ENCODE results near the gene KIFC3.
"Not testable (repeated sequence)": the region's sequence is repeated elsewhere in the genome, so short reads cannot be mapped to it uniquely, and the experiment has no call there.

KIFC3 gene

DNA sequence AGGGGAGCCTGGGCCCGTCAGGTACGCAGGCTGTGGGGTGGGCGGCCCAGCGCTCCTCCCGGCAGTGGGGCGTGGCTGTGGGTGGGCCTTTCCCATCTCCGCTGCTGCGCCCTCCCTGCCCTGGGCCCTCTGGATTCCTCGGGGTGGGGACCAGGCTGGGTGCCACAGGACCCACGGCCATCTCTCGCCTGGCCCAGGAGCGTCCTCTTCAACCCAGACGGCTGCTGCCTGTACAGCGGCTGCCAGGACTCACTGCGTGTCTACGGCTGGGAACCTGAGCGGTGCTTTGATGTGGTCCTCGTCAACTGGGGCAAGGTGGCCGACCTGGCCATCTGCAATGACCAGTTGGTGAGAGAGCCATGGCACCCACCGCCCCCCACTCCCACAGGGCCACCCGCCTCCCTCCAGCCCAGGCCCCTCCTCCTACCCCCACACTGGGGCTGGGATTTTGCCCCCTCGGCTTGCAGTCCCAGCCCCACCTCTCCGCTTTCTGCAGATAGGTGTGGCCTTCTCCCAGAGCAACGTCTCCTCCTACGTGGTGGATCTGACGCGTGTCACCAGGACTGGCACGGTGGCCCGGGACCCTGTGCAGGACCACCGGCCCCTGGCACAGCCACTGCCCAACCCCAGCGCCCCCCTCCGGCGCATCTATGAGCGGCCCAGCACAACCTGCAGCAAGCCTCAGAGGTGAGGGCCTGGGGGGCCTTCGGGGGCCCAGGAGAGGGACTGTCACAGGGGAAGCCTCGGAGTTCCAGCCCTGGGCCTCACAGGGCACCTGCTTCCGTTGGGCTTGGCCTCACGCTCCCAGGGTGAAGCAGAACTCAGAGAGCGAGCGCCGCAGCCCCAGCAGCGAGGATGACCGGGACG is 49.5 kb downstream of the KIFC3 start:
- DNase-seq = no peak

DNA sequence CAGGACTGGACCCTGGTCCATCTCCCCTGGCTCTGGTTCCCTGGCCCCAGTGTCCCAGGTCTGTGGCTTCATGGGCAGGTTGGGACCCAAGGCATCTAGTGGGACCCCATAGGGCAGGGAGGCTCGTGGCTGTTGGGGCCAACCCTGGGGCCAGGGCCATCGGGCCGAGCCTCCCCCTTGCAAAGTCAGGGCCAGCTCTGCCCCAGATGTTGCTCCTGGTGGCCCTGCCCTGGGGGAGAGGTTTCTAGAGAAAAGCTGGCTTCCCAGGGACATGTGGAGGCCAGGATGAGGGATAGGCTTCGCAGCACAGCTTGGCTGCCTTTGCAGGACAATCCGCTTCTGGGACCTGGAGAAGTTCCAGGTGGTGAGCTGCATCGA is 50.1 kb downstream of the KIFC3 start:
- DNase-seq = no peak

DNA sequence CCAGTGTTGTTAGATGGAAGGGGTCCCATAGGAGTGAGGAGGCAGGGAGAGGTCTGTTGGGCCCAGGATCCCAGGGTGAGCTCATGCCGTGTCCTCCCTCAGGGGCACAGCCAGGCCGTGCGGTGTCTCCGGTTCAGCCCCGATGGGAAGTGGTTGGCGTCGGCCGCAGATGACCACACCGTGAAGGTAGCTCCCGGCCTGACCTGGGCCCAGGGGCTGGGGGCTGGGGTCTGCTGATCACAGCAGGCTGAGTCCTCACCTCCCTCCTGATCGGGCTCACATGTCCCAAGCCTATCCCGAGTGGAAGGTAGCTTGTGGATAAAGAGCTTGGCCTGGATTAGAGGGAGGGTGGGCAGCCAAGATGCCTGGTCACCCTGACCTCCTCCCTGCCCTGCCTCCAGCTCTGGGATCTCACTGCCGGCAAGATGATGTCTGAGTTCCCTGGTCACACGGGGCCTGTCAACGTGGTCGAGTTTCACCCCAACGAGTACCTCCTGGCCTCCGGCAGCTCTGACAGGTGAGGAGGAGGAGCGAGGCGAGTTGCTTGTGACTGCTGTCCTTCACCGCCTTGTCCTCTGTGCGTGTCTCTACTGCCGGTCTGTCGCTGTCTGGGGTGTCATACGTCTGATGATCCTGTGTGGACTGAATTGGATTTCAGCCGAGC is 50.6 kb downstream of the KIFC3 start:
- DNase-seq = no peak

DNA sequence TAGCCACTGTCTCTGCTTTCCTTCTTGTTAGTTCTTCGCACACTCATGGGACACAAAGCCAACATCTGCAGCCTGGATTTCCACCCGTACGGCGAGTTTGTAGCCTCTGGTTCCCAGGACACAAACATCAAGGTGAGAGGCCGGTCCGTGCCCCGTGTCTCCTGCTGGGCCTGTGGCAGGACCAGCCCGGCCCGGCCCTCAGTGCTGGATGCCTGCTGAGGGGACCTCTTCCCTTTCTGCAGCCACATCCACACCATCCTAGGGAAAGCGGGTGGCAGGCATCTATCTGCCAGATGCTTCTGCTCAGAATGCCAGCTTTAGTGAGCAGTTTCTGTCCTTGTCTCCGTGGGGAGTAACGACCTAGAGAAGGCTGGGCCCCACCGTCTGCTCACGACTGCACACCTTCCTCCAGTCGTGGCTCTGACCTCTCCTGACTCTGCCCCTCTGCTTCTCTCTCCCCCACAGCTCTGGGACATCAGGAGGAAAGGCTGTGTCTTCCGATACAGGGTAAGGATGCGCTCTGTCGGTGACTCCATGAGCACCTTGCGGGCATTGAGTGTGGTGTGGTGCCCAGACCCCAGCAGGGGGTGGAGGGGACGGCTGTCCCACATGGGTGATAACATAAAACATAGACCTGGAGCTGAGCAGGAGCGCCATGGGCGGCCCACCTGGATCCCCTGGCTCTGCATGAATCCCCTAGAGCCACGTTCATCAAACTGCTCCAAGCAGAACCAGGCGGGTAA is 51.3 kb downstream of the KIFC3 start:
- DNase-seq = no peak

DNA sequence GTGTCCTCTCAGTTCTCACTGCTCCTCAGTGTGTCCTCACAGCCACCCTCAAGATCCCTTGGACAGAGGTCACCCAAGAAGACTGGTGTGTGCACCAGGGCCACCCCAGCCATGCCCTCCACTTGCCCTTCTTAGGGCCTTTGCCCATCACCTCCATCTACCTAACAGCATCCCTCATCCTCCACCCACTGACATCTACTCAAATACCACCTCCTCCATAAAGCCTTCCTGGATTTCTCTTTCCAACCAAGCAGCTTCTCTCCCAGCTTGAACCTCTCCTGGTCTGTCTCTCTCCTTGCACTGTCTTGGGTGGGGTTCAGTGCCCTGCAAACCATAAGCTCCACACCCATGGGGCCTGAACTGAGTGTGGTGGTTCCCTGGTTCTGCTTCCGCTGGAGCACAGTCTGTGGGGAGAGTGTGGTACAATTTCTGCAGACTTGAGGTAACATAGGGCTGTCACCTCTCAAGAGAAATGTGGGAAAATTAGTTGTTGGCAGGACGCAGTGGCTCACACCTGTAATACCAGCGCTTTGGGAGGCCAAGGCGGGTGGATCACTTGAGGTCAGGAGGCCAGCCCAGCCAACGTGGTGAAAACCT is 52.3 kb downstream of the KIFC3 start:
- no peak for DNase-seq

DNA sequence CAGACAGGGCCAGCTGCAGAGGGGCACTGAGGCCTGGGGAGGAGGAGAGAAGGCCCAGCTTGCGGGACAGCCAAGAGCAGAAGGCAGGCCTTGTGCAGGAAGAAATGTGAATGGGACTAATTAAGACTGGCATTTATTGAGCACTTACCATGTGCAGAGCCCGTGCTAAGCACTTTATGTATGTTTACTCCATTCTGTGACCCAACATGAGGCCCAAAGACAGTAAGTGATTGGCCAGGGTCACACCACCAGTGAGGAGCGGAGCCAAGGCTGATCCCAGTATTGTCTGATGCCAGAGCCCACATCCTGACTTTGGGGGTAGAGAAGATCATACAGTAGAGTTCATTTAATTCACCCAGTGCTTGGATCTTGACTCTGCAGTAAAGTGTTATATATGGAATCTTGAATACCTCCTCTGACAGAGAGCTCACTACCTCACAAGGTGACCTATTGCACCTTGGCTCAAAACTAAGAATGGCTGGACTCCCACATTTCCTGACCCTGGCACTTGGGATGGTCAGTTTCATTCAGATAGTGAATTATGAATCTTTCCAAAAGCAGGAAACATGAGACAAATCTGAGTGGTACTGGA is 53.1 kb downstream of the KIFC3 start:
- no peak for DNase-seq

DNA sequence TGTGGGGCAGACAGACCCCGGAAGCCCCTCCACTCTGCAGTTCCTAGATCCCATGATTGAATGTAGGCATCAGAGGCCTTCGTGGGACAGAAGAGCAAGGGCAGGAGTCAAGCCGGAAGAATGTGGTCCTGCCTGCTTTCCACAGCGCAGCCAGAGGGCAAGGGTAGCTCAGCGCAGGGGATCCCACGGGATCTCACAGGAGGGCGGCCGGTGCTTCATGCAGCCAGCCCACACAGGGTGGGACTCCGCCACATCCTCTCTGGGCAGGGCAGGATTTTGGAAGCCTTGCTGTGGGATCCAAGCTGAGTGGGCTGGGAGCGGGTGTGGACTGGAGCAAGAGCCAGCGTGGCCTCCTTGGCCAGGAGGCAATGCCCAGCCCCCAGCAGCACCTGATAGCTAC is 53.7 kb downstream of the KIFC3 start:
- no peak for DNase-seq

DNA sequence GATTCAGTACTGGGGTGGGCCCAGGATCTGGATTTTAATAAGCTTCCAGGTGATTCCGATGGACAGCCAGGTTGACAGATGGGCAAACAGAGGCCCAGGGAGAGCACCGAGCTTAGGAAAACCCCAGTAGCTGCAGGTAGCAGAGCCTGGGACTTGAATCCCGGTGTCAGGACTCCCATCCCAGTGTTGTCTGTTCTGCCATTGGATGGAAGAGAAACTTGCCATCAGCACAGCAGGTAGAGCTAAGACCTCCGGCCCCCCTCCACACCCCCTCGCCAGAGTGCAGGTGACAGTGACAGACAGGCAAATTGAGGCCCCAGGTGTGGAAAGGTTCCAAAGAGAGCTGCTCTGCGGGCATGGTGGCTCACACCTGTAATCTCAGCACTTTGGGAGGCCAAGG is 54.3 kb downstream of the KIFC3 start:
- no peak for DNase-seq

DNA sequence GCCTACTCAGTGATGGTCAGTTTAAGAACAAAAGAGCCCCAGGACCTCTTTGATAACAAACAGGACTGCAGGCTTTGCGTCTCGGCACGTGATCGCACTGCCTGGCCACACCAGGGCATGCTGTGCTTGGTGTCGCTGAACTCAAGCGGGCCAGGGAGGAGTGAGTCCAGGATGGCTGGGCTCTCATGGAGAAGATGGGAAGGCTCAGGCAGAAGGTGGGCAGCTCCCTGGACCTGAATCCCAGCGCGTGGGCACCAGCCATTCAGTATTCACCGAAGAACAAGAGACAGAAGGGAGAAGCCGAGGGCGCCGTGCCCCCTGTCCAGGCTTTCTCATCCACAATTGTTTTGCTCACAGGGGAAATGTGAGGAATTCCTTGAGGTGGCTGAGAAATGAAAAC is 54.8 kb downstream of the KIFC3 start:
- no peak for DNase-seq

DNA sequence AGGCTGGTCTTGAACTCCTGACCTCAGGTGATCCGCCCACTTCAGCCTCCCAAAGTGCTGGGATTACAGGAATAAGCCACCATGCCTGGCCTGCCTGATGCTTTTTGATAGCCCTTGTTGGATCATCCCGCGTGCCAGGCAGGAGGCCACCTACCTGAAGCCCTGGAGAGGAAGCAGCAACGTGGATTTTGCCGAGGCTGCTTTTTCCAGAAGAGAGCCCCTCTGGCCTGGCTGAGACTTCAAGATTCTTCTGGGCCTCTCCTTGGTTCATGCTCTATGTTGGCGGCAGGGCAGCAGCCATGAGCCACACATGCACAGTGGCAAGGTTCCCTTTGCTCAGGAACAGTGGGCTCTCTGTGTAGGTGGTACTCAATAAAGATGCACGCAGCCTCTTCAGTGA is 55.2 kb downstream of the KIFC3 start:
- DNase-seq = no peak

DNA sequence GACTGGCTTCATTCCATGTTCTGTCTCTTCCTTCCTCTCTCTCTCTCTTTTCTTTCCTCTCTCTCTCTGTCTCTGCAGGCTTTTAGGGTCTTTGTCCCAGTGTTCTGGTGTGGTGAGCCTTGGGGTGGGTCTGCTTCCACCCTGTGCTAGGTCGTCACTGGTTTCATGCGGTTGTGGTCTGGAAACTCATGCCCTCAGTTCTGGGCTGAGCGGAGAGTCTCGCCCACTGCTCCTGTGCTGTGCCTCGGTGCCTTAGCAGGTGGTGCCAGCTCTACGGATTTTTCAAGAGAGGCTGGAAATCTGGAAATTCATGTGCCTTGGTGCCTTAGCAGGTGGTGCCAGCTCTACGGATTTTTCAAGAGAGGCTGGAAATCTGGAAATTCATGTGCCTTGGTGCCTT is 56.0 kb downstream of the KIFC3 start:
- DNase-seq = not testable (repeated sequence)

DNA sequence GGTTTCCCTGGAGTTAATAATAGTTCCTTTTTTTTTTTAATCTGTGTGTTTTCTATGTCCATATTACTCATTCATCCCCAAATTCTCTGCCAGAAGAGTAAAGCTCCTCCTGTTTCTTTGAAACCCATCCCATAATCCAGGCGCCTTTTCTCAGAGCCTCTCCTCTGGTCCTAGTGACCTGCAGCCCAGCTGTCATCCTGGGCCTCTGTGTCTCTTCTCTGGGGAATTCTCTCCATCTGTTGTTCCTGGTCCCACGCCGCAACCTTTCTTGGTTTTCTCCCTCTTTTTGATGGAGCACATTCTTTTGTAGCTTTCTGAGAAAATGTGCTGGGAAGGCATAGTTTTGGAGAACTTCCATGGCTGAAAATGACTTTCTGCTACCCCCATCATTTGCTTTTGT is 56.5 kb downstream of the KIFC3 start:
- DNase-seq = no peak

DNA sequence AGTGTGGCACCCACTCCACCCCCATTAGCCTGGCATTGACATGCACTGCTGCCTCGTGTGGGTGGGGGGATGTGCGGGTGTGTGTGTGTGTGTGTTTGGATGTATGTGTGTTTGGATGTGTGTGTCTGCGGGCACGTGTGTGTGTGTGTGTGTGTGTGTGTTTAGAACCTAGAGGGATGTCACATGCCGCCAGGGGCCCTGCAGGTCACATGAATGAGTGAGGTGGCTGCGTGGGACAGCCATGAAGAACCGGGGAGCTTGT is 57.7 kb downstream of the KIFC3 start:
- DNase-seq = no peak

DNA sequence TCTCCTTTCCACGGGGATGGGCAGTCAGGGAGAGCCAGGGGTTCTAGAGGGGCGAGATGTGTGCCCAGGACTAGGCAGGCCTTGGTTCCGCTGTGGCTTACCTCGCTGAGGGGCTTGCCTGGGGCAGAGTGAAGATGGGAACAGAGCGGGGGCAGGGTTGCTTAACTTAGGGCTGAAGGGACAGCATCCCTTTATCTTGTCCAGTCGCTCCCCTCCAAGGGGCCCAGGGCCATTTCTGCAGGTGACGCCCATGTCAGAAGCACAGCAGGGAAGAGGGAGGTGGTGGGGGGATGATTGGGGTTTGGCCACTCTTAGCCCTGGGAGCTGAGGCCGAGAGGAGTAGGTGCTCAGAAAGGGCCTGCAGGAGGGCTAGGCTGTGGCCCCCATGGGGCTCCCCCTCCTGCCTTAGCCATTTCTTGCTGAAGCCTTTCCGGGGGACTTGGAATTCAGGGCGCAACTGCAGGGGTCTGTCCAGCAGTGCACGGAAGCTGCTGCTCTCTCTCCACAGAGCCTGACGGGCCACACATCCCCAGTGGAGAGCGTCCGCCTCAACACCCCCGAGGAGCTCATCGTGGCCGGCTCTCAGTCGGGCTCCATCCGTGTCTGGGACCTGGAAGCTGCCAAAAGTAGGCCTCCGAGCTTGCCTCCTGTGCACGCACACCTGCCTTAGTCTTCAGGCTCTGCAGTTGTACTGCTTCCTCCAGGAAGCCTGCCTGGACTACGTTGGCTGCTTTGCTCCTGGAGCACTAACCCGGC is 58.2 kb downstream of the KIFC3 start:
- no peak for DNase-seq

DNA sequence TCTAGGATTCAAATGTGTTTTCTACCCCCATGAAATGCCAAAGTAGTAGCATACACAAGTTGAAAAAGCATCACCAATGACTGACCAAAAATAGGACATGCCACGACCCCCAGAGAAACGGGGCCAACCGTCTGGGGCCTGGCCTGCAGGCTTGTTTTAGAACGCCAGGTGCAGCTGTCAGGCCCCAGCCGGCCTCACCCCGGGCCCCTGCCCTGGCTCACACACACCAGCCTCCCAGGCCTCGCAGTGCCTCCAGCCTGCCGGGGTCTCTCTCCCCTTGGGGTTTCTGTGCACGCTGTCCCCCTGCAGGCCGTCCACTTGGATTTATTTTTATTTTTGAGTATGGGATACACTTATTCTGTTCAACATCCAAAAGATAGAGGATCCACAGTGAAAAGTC is 58.8 kb downstream of the KIFC3 start:
- DNase-seq = no peak

DNA sequence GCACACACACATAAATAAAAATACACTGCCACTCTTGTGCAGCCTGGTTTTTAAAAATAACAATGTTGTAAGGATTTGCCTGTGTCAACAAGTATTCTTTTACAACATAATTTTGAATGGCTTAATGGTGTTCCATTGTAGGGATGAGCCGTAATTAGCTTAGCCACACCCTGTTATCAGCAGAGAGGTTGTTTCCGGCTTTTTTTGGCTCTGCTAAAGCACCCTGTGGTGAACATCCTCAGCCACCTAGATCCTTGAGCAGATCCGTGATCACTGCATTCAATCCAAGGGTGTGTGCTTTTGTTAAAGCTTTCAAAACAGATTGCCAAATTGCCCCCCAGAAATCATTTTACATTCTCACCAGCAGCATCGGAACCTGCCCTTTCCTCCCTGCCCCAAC is 59.7 kb downstream of the KIFC3 start:
- DNase-seq = no peak

DNA sequence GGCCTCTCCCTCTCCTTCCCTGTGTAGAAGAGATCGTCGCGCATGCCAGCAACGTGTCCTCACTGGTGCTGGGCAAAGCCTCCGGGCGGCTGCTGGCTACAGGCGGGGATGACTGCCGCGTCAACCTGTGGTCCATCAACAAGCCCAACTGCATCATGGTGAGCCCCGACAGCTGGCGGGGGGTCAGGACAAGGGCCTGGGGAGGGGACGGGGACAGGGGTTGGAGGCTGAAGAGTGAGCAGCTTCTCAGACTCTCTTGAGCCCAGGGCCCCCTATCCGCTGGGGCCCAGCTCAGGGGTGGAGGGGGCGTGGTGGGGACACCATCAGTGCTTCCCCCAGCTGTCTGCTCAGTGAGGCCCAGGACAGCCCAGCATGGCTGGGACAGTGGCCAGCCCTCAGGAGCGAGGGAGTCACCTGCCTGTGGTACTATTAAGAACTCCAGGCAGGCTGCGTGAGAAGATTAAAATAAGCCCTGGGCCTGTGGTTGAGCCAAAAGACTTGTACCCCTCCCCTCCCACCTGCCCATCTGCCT is 60.6 kb downstream of the KIFC3 start:
- no peak for DNase-seq

DNA sequence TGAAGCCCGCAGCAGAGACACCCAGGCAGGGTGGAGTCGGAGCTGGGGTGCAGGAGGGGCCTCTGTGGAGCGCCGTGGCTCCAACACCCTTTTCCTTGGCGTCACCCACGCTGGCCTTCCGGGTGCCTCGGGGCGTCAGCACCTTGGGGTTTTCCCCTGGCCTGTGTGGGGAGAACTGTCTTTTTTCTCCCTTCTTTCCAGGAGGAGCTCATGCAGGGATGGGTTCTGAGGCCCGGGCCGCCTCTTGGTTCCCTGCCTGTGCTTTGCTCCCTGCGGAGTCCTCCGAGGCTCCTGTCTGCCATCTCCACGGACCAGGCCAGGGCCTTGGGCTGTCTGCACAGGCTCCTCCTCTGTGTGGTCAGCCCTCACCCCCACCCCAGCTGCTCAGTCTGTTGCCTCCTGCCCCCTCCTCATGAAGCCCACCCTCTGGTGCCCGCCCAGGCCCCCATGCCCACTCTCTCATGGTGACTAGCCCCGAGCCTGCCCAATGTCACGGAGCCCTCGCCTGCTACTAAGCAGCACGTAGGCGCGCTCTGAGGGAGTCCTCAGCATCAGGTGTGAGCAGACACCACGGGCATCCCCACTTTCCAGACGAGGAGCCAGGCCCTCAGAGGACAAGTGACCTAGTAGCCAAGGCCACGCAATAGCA is 61.7 kb downstream of the KIFC3 start:
- no peak for DNase-seq

DNA sequence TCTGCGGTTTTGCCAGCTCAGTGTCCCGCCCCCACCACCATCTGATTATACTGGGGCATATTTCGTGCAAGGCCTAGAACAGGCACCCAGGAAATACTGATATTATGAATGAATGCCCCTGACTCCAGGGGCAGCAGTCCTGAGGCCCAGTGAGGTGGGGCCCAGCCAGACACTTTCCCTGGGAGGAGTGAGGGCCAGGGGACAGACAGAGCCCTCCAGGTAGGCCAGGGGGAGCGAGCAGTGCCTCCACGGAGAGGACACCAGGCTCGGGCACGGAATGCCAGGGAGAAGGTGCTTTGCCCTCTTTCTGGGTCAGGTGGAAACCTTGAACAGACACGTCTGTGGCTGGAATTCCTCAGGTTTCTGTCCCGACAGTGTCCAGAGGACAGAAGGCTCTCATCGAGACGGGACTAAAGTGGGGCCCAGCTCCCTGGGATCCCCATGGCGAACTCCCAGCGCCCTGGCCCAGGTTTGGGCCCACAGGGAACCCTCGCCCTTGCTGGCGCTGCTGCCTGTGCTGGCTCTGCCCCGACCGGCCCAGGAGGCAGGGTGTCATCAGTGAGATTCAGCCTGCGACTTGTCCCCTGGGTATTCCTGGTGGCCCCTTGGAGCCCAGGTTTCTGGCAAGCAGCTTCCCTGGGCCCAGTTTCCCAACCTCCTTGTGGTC is 62.4 kb downstream of the KIFC3 start:
- DNase-seq = no peak

DNA sequence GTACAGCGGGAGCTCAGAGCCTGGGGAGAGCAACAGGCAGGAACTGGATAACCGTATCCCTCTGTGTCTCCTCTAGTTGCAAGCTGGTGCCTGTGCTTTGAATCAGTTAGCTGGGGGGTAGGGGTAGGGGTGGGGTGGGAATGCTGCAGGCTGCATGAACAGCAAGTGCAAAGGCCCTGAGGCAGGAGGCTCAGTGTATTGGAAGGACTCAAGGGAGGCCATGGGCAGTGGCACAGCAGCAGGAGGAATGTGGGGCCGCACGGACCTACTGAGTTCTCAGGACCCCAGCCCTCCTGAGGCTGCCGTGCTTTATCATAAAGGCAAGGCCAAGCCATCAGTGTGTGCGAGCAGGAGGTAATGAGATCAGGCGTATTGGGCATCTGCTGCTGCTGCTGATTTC is 63.4 kb downstream of the KIFC3 start:
- no peak for DNase-seq
